HG03045 (cell line): ENCODE data around the gene VTN.
A peak's percentile ranks its signal among the peaks of the same experiment; 100 is the strongest.

ENCODE experiments used
- ATAC-seq: cut with Tn5 transposase; IDR thresholded peaks from one replicate; pipeline ENCODE4 v1.9.1; 2021; ENCODE audit warnings: mild to moderate bottlenecking, moderate library complexity; ENCODE audit not compliant: unreplicated experiment

Gene VTN

GRCh38 chr17:28327031-28327607 lies 43.0 kb downstream of the VTN start:
- ATAC-seq = no peak

- ATAC-seq = no peak
Observed at GRCh38 chr17:28326114-28326513, 44.0 kb downstream of the VTN start.

GRCh38 chr17:28325211-28325610 lies 44.9 kb downstream of the VTN start:
- ATAC-seq = no peak

GRCh38 chr17:28324781-28325180 lies 45.3 kb downstream of the VTN start:
- ATAC-seq = no peak

GRCh38 chr17:28324267-28324745 lies 45.8 kb downstream of the VTN start:
- ATAC-seq = no peak

GRCh38 chr17:28320215-28321061 lies 49.7 kb downstream of the VTN start:
- no peak for ATAC-seq

- no peak for ATAC-seq
Observed at GRCh38 chr17:28319598-28319935, 50.5 kb downstream of the VTN start.

GRCh38 chr17:28318759-28319597 lies 51.1 kb downstream of the VTN start, which contains the start of gene TMEM97:
TMEM97 (plus strand) TSS chr17:28319200; CDS start chr17:28319240, 40 bp downstream.
- peak; percentile 98 for ATAC-seq

GRCh38 chr17:28317966-28318758 lies 51.9 kb downstream of the VTN start:
- ATAC-seq = peak; percentile 17
